ENCODE results near the gene TXN. TPM values are rescaled to one million over a fixed set of nuclear protein-coding genes. Genes with fewer than 3 reads are reported as not detected.

The TXN gene
- total and polyA plus RNA-seq, 4 donors, result 61.4 to 742 (median 326) TPM

GRCh38 chr9:110249603-110250002 is 6.7 kb downstream of the TXN start:
- ATAC-seq (ENCODE audit: insufficient read depth, low FRiP score) (no peak), DNase-seq (no peak)
- Histone ChIP-seq H3K27me3 (ENCODE audit: control insufficient read depth in 3 of 3, insufficient read depth in 3 of 3, low read length in 2 of 3) (no peaks in the 10 kb centered on the region), H3K4me1 (ENCODE audit: control insufficient read depth in 5 of 5, insufficient read depth in 5 of 5, low read length in 5 of 5) (peaks cover 0 to 5% (median 0%) of the 10 kb centered on the region in 5 donors), H3K36me3 (ENCODE audit: control insufficient read depth in 4 of 4, insufficient read depth in 4 of 4, low read length in 4 of 4) (peaks cover 16 to 35% (median 24%) of the 10 kb centered on the region in 4 donors), H3K27ac (ENCODE audit: low read depth in 1 of 2, low read length in 1 of 2) (no peak overlapping the region), H3K9ac (ENCODE audit: insufficient read depth in 1 of 2, low read length in 2 of 2) (no peak overlapping the region), H3K9me3 (ENCODE audit: control insufficient read depth in 4 of 4, insufficient read depth in 3 of 4, low read length in 3 of 4) (no peaks in the 10 kb centered on the region), H3K4me3 (no peak overlapping the region)
- WGBS, 2 donors, result 93 to 97% methylated on average over 4 of the region's 4 CpGs
- TF ChIP-seq CTCF (IDR thresholded peaks at IDR 0.05; ENCODE audit: control extremely low read depth, extremely low read depth), result no peak

- Histone ChIP-seq H3K36me3 (ENCODE audit: control insufficient read depth in 4 of 4, insufficient read depth in 4 of 4, low read length in 4 of 4) (peaks cover 16 to 37% (median 26%) of the 10 kb centered on the region in 4 donors), H3K27ac (ENCODE audit: low read depth in 1 of 2, low read length in 1 of 2) (no peak overlapping the region), H3K9ac (ENCODE audit: insufficient read depth in 1 of 2, low read length in 2 of 2) (no peak overlapping the region), H3K9me3 (ENCODE audit: control insufficient read depth in 4 of 4, insufficient read depth in 3 of 4, low read length in 3 of 4) (no peaks in the 10 kb centered on the region), H3K4me1 (ENCODE audit: control insufficient read depth in 5 of 5, insufficient read depth in 5 of 5, low read length in 5 of 5) (no peaks in the 10 kb centered on the region), H3K4me3 (no peak overlapping the region), H3K27me3 (ENCODE audit: control insufficient read depth in 3 of 3, insufficient read depth in 3 of 3, low read length in 2 of 3) (no peaks in the 10 kb centered on the region)
- DNase-seq, result no peak
- 97 to 98% methylated on average over 2 of the region's 2 CpGs for WGBS, 2 donors
- no peak for TF ChIP-seq CTCF (IDR thresholded peaks at IDR 0.05; ENCODE audit: control extremely low read depth, extremely low read depth)
- no peak for ATAC-seq (ENCODE audit: insufficient read depth, low FRiP score)
Measured at GRCh38 chr9:110248361-110248760, 7.9 kb downstream of the TXN start.

GRCh38 chr9:110246214-110246613 is 10.1 kb downstream of the TXN start:
- TF ChIP-seq CTCF (IDR thresholded peaks at IDR 0.05; ENCODE audit: control extremely low read depth, extremely low read depth), result no peak
- Histone ChIP-seq H3K9ac (ENCODE audit: insufficient read depth in 1 of 2, low read length in 2 of 2) (no peak overlapping the region), H3K4me1 (ENCODE audit: control insufficient read depth in 5 of 5, insufficient read depth in 5 of 5, low read length in 5 of 5) (no peaks in the 10 kb centered on the region), H3K27me3 (ENCODE audit: control insufficient read depth in 3 of 3, insufficient read depth in 3 of 3, low read length in 2 of 3) (no peaks in the 10 kb centered on the region), H3K27ac (ENCODE audit: low read depth in 1 of 2, low read length in 1 of 2) (no peak overlapping the region), H3K9me3 (ENCODE audit: control insufficient read depth in 4 of 4, insufficient read depth in 3 of 4, low read length in 3 of 4) (no peaks in the 10 kb centered on the region), H3K36me3 (ENCODE audit: control insufficient read depth in 4 of 4, insufficient read depth in 4 of 4, low read length in 4 of 4) (peaks cover 16 to 40% (median 27%) of the 10 kb centered on the region in 4 donors), H3K4me3 (no peak overlapping the region)
- ATAC-seq (ENCODE audit: insufficient read depth, low FRiP score) (no peak), DNase-seq (peak in 1 of 3 donors; percentile 25)
- 83 to 89% methylated on average over 6 of the region's 6 CpGs for WGBS, 2 donors

GRCh38 chr9:110244616-110245015 is 11.7 kb downstream of the TXN start:
- TF ChIP-seq CTCF (IDR thresholded peaks at IDR 0.05; ENCODE audit: control extremely low read depth, extremely low read depth), result no peak
- Histone ChIP-seq H3K9ac (ENCODE audit: insufficient read depth in 1 of 2, low read length in 2 of 2) (no peak overlapping the region), H3K36me3 (ENCODE audit: control insufficient read depth in 4 of 4, insufficient read depth in 4 of 4, low read length in 4 of 4) (peaks cover 10 to 32% (median 21%) of the 10 kb centered on the region in 4 donors), H3K27me3 (ENCODE audit: control insufficient read depth in 3 of 3, insufficient read depth in 3 of 3, low read length in 2 of 3) (no peaks in the 10 kb centered on the region), H3K27ac (ENCODE audit: low read depth in 1 of 2, low read length in 1 of 2) (no peak overlapping the region), H3K4me1 (ENCODE audit: control insufficient read depth in 5 of 5, insufficient read depth in 5 of 5, low read length in 5 of 5) (no peaks in the 10 kb centered on the region), H3K9me3 (ENCODE audit: control insufficient read depth in 4 of 4, insufficient read depth in 3 of 4, low read length in 3 of 4) (no peaks in the 10 kb centered on the region), H3K4me3 (no peak overlapping the region)
- WGBS, 2 donors, result 88 to 90% methylated on average over 3 of the region's 3 CpGs
- ATAC-seq (ENCODE audit: insufficient read depth, low FRiP score) (no peak), DNase-seq (no peak)

All from lung (tissue), 12 donors.